AG09309 (cell line): ENCODE results near the gene KCNH5.

Experiments
- DNase-seq: peaks from one replicate; pipeline ENCODE4 v3.0.0-alpha.2; 2010; ENCODE audit warnings: low read depth
- H3K4me3 ChIP-seq: 2 replicates; pipeline ENCODE4 v1.5.1; 2011; ENCODE audit warnings: mild to moderate bottlenecking, low read depth, low read length, moderate library complexity; ENCODE audit not compliant: control insufficient read depth
- TF ChIP-seq, protein P1 (sequence below): IDR thresholded peaks from 2 replicates; pipeline ENCODE4 v1.5.1; 2011; ENCODE audit warnings: mild to moderate bottlenecking, low read depth, low read length, inconsistent platforms; ENCODE audit not compliant: insufficient read depth, control insufficient read depth; ENCODE audit errors: missing control alignments

Gene KCNH5

DNA sequence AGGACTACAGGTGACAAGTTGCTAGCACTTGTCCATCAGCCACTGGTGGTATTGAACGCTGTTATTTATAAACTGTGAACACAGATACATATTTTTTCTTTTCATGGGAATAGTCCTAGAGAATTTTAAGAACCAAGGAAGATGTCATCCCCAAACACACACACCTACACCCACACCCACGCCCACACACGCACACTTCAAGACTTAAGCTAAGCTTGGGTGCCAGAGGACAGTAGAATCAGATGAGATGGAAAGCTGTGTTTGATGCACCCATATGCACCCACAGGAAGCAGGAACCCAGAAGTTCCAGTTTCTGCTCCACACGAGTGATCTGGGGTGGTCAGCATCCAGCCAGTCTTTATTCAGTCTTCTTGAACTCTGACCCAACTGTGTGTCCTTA lies 348.3 kb downstream of the KCNH5 start:
- no peak for DNase-seq
- TF ChIP-seq, protein P1, sequence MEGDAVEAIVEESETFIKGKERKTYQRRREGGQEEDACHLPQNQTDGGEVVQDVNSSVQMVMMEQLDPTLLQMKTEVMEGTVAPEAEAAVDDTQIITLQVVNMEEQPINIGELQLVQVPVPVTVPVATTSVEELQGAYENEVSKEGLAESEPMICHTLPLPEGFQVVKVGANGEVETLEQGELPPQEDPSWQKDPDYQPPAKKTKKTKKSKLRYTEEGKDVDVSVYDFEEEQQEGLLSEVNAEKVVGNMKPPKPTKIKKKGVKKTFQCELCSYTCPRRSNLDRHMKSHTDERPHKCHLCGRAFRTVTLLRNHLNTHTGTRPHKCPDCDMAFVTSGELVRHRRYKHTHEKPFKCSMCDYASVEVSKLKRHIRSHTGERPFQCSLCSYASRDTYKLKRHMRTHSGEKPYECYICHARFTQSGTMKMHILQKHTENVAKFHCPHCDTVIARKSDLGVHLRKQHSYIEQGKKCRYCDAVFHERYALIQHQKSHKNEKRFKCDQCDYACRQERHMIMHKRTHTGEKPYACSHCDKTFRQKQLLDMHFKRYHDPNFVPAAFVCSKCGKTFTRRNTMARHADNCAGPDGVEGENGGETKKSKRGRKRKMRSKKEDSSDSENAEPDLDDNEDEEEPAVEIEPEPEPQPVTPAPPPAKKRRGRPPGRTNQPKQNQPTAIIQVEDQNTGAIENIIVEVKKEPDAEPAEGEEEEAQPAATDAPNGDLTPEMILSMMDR, result no peak
- H3K4me3 ChIP-seq, result no peak overlapping the region

DNA sequence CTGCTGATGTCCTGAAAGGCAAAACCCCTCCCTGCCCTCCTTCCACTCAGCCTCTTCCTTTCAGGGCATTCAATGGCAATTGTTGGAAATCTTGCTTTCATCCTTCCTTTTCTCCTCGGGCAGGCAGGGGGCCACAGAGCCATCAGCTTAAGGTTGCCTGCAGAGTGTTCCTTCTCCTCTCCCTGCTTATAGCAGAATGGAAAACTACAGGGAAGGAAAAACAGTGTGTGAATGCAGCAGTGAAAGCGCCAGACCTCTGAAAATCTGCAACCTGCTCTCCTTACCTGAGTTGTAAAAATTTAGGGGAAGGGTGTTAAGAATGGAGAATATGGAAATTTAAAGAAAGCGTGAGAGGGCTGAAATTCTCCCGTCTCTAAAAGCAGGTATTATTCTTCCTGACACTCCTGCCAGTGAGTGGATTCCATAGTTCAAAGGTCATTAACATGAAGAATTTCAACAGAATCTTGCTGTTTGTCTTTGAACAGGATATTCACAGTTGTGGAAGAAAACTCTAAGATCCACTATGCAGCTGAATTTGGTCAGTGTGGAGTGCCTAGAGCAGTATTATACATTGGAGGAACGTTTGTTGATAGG lies 348.8 kb downstream of the KCNH5 start:
- H3K4me3 ChIP-seq, result no peak overlapping the region
- TF ChIP-seq, protein P1, result no peak
- DNase-seq, result no peak

DNA sequence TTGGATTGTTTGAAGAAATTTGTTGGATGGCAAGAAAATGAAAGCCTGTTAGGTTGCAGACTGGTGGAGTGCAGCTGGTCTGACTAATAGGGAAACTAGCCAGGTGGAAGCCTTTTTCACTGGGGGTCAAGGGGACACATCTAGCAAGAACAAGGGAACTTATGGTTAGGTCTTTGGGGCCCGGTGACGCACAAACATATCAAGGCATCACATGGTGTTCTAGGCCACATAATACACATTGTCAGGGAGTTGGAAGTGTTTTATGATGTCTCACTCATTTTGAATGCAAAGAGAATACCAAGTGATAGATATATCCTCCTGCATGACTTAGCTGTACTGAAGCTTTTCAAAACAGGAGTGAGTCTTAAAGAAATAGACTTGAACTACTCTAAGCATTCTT lies 351.2 kb downstream of the KCNH5 start:
- TF ChIP-seq, protein P1, result no peak
- H3K4me3 ChIP-seq, result no peak overlapping the region
- DNase-seq, result no peak

DNA sequence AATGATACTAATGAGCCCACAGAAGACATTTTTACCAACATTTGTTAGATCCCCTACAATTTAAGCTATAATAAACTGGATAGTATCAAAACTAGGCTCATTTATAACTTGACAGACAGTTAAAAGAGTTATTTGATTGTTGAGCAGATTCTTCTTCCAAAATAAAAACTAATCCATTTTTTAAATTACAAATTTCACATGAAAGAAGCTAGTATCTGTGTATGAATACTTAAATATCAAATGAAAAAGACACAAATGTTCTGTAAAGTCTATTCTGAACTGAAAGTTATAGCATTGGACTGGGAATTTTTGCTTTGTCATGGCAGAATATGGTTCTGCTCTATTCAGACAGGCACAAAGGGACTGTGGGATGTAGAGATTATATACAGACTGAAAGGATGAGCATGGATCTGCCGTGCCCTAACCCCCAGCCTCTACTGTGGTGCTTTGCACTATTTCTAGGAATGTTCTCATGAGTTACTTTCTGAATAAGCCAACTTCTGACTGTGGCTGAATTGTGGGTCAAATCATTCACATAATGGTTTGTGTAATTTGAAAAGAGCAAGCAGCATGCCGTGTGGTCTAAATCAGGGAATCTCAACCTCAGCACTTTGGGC lies 352.7 kb downstream of the KCNH5 start:
- DNase-seq, result no peak
- no peak overlapping the region for H3K4me3 ChIP-seq
- TF ChIP-seq, protein P1, result no peak

DNA sequence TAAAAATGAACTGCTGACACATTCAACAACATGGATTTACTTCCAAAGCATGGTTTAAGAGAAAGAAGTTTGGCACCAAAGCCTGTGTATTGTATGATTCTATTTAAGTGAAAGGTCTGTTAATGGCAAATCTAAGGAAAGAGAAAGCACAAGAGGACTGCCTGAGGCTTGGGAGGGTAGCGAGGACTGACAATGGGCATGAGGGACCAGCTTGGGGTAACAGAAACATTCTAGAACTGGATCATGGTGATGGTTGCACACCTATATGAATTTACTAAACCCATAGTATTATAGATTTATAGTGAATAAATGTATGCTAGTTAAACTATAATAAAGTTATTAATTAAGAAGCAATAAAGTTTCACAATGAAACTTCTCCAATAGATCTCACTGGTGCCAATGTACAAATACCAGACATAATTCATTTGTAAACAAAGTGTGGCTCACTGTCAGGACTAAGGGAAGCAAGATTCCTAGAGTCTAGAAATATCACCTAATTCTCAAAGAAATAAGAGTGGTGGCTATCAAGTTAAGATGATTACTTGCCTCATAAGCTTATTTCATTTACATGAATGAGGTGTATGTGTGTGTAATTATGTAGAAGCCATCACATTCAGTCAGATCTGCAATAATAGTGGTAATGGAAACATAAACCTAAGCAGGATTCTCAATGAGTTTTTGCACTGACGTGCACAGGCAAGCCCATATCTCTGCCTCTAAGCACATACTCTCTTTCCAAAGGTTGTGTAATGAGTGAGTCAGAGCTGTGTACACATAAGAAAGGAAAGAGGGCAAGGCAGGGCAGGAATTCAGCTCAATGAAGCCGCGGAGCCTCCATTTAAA lies 353.4 kb downstream of the KCNH5 start:
- peak; percentile 25 for DNase-seq
- H3K4me3 ChIP-seq, result no peak overlapping the region

DNA sequence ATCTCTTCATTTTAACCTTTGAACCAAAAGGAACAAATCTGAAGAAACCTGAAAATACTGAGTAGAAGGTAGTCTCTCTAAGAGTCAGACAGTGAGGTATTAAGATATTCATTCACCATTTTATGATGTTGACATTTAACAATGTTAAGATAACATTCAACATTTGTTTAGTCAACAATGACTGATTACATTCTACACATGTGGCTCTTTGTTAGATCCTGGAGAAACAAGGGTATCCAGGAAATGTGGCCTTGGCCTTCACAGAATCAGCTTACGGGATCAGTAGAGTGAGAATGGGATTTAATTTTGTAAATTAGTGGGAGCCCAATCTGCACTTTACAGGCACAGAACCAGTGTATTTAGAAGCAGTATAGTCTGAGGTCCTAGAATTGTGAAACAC lies 355.5 kb downstream of the KCNH5 start:
- no peak for DNase-seq
- TF ChIP-seq, protein P1, result no peak
- no peak overlapping the region for H3K4me3 ChIP-seq

More for the DNA sequence above, 353.4 kb downstream of the KCNH5 start:
- TF ChIP-seq, protein P1, result no peak
